HUDEP-2 (cell line): Measurements from ENCODE around the gene WNK2.

Source experiments
- DNase-seq, 76 experiments: peaks; one replicate each; lab custom pipeline; 2025; ENCODE audit not compliant: unreplicated experiment in 76 of 76; lab: John Stamatoyannopoulos, UW

The WNK2 gene

DNA sequence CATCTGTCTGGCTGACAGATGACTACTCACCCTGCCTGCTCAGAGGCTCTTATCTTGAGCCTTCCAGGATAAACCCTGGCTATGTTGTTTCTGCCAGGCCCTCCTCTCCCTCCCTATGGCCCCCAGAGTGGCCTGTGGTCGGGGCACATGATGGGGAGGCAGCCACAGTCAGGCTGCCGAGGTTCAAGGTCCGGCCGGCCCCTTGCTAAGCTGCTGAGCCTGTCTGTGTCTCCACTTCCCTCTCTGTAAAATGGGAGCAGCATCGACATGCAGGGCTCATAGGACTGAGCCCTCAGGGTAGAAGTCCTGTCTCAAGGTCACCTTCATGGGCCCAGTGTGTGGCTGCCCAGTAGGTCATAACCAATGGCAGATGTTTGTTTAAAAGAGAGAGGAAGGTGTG, 28.5 kb downstream of the WNK2 start:
- DNase-seq = no peak

DNA sequence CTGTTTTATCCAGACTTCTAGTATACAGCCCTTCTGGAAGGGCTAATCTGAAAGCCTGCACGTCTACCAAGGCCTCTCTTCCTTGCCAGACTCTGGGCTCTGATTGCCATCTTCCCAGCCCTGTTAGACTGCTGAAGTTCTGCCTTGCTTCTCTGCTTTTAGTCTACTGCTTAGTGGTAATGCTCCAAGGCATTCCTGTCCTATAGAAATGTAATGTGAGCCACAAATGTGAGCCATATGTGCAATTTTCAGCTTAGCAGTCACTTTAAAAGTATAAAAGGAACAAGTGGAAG, 32.1 kb downstream of the WNK2 start:
- DNase-seq = no peak

DNA sequence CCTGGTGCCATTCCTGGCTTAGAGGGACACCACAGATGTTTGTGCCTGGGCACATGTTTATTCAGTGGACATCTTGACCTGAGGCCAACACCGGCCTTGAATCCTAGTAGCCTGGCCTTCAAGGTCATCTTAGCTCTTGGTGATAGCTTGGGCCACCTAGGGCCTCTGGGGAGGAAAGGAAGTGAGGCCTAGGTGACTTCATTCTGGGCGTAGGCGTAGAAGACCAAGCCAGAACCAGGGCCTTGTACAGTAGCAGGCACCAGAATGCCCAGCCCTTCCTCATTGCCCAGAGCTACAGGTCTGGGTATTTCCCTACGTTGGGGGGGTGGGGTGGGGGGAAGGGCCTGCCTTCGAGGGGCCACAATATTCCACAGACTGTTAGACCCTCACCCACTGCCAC, 33.8 kb downstream of the WNK2 start:
- DNase-seq = no peak

GRCh38 chr9:93218161-93218560, 34.2 kb downstream of the WNK2 start:
- no peak for DNase-seq

- DNase-seq = no peak
Measured at GRCh38 chr9:93218671-93219420, 34.9 kb downstream of the WNK2 start.

DNA sequence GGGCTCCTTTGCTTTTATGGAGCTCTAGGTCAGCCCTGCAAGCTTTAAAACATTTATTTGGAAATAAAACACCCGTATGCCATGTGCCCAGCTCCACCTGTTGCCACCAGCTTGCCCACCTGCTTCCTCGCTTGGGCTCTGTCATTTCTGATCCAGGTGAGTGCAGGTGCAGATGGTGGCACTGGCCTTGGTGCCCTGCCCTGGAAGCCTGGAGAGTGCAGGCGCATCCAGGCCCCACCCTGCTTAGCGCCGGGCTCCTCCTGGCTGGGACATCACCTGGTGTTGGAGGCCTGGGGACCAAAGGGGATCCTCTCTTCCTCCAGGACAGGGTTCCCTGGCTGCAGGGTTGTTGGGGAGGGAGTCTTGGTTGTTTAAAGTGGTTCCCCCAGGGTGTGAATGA, 35.8 kb downstream of the WNK2 start:
- no peak for DNase-seq

GRCh38 chr9:93220627-93221026, 36.7 kb downstream of the WNK2 start:
- no peak for DNase-seq

- DNase-seq = no peak
Measured at GRCh38 chr9:93221044-93221443, 37.1 kb downstream of the WNK2 start.

- DNase-seq = no peak
Measured at GRCh38 chr9:93222890-93223259, 38.9 kb downstream of the WNK2 start.

- DNase-seq = no peak
Measured at GRCh38 chr9:93223260-93224180, 39.6 kb downstream of the WNK2 start.

- DNase-seq = no peak
Measured at GRCh38 chr9:93224591-93224990, 40.7 kb downstream of the WNK2 start.

DNA sequence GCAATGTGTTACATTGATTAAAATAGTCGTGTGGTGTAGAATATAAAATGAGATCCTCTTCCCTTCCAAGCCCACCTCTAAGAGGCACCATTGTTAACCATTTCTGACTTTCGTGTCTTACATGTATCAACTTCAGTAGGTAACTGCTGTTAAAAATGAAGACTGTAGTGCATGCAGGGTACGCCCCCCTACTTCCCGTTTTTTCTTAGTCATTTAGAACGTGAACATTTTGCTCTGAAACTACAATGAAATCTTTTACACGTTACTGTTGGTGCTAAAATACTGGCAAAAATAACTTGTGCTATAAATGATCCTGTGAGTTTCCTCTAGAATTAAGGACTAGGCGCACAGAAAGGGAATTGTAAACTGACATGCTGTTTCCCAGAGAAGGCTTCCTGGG, 41.5 kb downstream of the WNK2 start:
- no peak for DNase-seq

GRCh38 chr9:93225892-93226291, 42.0 kb downstream of the WNK2 start:
- DNase-seq = no peak

DNA sequence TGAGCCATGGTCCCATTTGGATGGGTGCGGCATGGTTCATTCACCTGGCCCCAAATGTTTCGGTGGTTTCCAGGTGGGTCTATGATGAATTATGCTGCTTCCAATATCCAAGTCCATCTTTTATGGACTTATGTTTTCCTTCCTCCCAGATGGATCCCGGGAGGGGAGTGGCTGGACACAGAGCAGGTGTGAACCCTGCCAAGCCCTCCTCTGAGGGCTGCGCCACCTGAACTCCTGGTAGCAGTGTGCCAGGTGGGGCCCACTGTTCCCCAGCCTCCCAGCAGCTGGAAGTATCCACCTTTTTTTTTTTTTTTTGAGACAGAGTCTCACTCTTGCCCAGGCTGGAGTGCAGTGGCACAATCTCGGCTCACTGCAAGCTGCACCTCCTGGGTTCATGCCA, 42.9 kb downstream of the WNK2 start:
- DNase-seq = no peak

DNA sequence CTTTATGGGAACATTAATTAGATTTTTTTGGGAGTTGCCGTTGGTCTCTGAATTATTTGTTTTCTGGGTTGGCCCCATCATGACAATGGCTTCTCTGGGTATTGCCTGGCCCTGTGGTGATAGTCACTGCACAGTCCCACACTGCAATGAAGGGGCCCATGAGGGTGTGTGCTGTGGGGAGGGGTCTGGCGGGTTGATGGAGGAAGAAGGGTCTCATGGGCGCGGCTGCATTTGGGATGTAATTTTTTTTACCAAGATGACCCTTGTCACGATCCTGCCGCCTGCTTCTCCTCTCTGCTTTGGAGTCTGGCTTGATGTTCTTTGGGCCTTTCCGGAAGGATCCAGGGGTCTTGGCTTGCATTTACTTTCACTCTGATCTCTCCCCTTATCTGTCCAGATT, 44.1 kb downstream of the WNK2 start:
- DNase-seq = no peak

- no peak for DNase-seq
Measured at GRCh38 chr9:93228453-93228852, 44.5 kb downstream of the WNK2 start.

GRCh38 chr9:93229636-93230035, 45.7 kb downstream of the WNK2 start:
- DNase-seq = no peak

DNA sequence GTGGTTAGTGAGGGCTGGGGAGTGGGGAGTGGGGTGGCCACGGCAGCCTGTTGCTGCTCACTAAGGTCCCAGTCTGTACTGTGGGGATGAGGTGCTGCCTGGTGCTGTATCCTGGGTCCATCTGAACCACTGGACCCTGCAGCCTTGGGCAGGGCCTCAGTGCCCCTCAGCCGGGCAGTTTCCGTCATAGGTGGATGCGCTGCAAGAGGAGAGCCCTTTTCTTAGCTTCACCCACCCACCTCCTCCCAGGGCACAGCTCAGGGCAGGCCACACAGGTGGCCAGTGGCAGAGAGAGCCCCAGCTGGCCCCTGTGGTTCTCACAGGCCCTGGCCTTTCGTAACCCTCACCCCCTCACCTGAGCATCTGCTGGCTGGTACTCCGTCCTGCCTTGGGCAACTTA, 46.2 kb downstream of the WNK2 start:
- no peak for DNase-seq

DNA sequence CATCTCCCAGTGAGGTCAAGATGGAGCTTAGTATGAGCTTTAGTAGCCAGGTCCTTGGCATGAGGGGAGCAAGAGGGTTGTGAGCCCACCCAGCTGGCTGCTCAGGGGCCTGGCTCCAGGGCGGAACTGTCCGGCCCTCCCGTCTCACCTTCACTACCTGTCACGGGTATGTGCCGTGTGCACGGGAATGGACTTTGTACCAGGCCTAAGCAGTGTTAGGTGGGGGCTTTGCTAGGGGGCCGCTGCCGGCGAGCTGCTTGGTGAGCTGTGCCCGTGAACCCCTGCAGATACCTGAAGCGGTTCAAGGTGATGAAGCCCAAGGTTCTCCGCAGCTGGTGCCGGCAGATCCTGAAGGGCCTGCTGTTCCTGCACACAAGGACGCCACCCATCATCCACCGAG, 46.7 kb downstream of the WNK2 start:
- DNase-seq = no peak

GRCh38 chr9:93231121-93231694, 47.3 kb downstream of the WNK2 start:
- no peak for DNase-seq

DNA sequence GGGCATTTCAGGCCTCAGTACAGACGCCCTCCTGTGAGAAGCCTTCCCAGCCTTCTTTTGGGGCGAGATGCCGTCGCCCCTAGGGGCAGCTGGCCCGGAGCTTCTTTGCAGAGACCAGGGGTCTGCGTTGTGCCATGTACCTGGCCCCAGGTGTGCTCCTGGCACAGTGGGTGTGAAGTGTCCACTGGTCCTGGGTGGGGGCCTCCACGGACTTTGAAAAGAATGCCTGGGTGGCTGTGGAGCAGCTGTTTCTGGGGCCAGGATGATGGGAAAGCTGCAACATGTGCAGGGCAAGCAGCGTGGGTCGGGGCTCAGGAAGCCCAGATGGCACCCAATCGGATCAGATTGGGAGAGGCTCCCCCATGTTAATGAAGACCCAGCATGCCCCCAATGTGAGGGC, 47.8 kb downstream of the WNK2 start:
- no peak for DNase-seq

- DNase-seq = no peak
Measured at GRCh38 chr9:93232388-93232960, 48.5 kb downstream of the WNK2 start.
